Breast epithelium (tissue), 3 donors: ENCODE measurements around the gene DACH1.

Experiments
- POLR2A ChIP-seq: fragments of 450-650 bp; IDR thresholded peaks from one replicate; pipeline ENCODE4 v1.6.1; 2016; ENCODE audit warnings: antibody characterized with exemption, mild to moderate bottlenecking, moderate library complexity
- TF ChIP-seq, protein P1 (sequence below), 3 donors: fragments of 450-650 bp; IDR thresholded peaks; one replicate each; pipeline ENCODE4 v1.5.1; 2016 to 2017; ENCODE audit warnings: antibody characterized with exemption in 3 of 3, mild to moderate bottlenecking in 3 of 3, moderate library complexity in 3 of 3

DNA sequence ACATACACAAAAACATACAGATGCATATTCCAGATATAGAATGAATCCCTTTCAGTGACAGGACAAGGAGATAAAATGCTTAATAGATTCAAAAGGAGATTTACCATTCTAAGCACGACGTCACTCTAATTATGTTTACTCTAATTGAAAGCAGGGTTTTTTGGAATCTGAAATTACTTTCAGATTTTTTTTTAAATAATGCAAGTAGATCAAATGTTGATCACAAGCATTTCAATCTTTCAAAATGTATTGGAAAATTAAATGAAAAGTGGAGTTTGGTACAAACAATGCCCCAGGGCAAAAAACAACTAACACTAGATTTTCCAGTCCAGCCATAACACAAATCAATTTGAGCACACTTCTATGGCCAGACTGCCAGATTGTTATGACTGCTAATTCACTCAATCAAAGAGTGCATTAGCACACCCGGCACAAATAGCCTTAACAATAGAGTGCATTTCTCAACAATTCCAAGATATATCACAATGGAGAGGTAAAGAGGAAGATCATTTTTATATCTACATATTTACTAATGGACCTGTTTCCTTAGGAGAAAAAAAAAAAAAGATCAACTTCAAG is 4.3 kb upstream of the DACH1 start:
- TF ChIP-seq, protein P1, sequence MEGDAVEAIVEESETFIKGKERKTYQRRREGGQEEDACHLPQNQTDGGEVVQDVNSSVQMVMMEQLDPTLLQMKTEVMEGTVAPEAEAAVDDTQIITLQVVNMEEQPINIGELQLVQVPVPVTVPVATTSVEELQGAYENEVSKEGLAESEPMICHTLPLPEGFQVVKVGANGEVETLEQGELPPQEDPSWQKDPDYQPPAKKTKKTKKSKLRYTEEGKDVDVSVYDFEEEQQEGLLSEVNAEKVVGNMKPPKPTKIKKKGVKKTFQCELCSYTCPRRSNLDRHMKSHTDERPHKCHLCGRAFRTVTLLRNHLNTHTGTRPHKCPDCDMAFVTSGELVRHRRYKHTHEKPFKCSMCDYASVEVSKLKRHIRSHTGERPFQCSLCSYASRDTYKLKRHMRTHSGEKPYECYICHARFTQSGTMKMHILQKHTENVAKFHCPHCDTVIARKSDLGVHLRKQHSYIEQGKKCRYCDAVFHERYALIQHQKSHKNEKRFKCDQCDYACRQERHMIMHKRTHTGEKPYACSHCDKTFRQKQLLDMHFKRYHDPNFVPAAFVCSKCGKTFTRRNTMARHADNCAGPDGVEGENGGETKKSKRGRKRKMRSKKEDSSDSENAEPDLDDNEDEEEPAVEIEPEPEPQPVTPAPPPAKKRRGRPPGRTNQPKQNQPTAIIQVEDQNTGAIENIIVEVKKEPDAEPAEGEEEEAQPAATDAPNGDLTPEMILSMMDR (IDR thresholded peaks at IDR 0.05), result no peak
- no peak for TF ChIP-seq POLR2A
